ENCODE data around the gene IGFBPL1.

IGFBPL1 gene

GRCh38 chr9:38431116-38431515 is 6.9 kb upstream of the IGFBPL1 start:
- H3K27ac ChIP-seq (ENCODE audit: low read depth, low read length) = no peak overlapping the region
- H3K4me1 ChIP-seq (ENCODE audit: control insufficient read depth, insufficient read depth, low read length) = peaks cover 8% of the 10 kb centered on the region; the same call in 1 of the 2 replicates
- no peaks in the 10 kb centered on the region for H3K36me3 ChIP-seq (ENCODE audit: control insufficient read depth, insufficient read depth, low read length)
- peaks cover 21% of the 10 kb centered on the region; the same call in 1 of the 2 replicates for H3K27me3 ChIP-seq (ENCODE audit: control insufficient read depth, insufficient read depth, low read length)
- no peak overlapping the region for H3K9ac ChIP-seq (ENCODE audit: low read length)
- no peak overlapping the region for H3K4me3 ChIP-seq (ENCODE audit: low read depth, low read length)
- no peaks in the 10 kb centered on the region for H3K9me3 ChIP-seq (ENCODE audit: control insufficient read depth, insufficient read depth, low read depth, low read length)

DNA sequence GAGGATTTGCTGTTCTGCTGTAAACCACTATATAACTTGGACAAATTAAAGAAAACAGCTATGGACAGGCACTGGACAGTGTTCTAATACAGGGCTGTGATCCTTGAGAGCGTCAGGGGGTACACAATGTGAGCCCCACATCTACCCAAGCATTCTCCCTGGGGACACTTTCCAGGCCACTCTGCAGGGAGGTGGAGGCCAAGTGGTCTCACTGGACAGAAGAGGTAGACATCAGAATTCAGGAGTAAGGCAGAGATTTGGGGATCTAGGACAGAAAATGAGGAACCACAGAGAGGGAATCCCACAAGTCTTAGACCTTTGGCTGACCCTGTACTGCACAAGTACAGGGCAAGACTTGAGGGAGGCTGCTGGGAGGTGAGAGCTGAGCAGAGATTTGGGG is 3.8 kb upstream of the IGFBPL1 start:
- H3K27me3 ChIP-seq (ENCODE audit: control insufficient read depth, insufficient read depth, low read length) = peaks cover 48% of the 10 kb centered on the region
- no peak overlapping the region for H3K4me3 ChIP-seq (ENCODE audit: low read depth, low read length)
- H3K4me1 ChIP-seq (ENCODE audit: control insufficient read depth, insufficient read depth, low read length) = peaks cover 16% of the 10 kb centered on the region
- no peaks in the 10 kb centered on the region for H3K9me3 ChIP-seq (ENCODE audit: control insufficient read depth, insufficient read depth, low read depth, low read length)
- no peak overlapping the region for H3K9ac ChIP-seq (ENCODE audit: low read length)
- no peak overlapping the region for H3K27ac ChIP-seq (ENCODE audit: low read depth, low read length)
- no peaks in the 10 kb centered on the region for H3K36me3 ChIP-seq (ENCODE audit: control insufficient read depth, insufficient read depth, low read length)

- Histone ChIP-seq H3K27me3 (ENCODE audit: control insufficient read depth, insufficient read depth, low read length) (peaks cover 60% of the 10 kb centered on the region), H3K4me1 (ENCODE audit: control insufficient read depth, insufficient read depth, low read length) (peaks cover 32% of the 10 kb centered on the region), H3K27ac (ENCODE audit: low read depth, low read length) (no peak overlapping the region), H3K9me3 (ENCODE audit: control insufficient read depth, insufficient read depth, low read depth, low read length) (no peaks in the 10 kb centered on the region), H3K9ac (ENCODE audit: low read length) (no peak overlapping the region), H3K4me3 (ENCODE audit: low read depth, low read length) (peak overlapping the region; percentile 53; the same call in 1 of the 2 replicates), H3K36me3 (ENCODE audit: control insufficient read depth, insufficient read depth, low read length) (no peaks in the 10 kb centered on the region)
Measured at GRCh38 chr9:38424918-38425317, 664 bp upstream of the IGFBPL1 start.

- H3K9ac ChIP-seq (ENCODE audit: low read length) = peak overlapping the region; percentile 63
- peaks cover 60% of the 10 kb centered on the region for H3K27me3 ChIP-seq (ENCODE audit: control insufficient read depth, insufficient read depth, low read length)
- no peak overlapping the region for H3K27ac ChIP-seq (ENCODE audit: low read depth, low read length)
- H3K9me3 ChIP-seq (ENCODE audit: control insufficient read depth, insufficient read depth, low read depth, low read length) = no peaks in the 10 kb centered on the region
- no peaks in the 10 kb centered on the region for H3K36me3 ChIP-seq (ENCODE audit: control insufficient read depth, insufficient read depth, low read length)
- peaks cover 41% of the 10 kb centered on the region for H3K4me1 ChIP-seq (ENCODE audit: control insufficient read depth, insufficient read depth, low read length)
- H3K4me3 ChIP-seq (ENCODE audit: low read depth, low read length) = peak overlapping the region; percentile 53
Measured at GRCh38 chr9:38423273-38423972, 831 bp downstream of the IGFBPL1 start.

DNA sequence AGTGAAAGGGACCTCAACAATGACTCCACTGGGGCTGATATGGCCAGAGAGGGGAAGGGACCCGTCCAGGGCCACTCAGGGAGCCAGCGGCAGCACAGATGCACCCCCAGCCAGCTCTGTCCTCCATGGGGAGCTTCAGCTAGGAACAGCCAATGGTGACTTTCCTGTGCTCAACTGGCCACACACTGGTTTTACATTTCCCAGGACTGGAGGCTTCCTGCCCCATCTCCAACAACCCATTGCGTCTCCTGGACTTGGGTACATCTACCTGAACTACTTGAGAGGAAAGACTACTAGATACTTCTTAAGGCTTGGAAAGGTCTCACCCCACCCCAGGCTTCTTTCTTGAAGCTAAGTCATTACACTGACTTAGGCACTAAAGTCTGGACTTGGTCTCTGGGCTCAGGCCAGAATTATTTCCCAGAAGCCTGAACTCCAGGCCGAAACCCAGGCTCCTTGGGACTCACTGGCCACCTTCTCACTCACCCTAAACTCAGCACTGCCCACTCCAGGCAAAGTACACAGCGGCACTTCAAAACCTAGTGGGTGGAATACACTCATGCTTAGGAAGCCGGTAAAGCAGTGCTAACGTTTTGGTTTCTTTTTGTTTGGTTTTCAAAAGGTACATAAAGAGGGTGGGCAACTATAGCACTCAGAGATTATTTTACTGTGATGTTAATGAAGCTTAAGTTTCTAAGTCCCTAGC is 1.5 kb downstream of the IGFBPL1 start:
- H3K4me1 ChIP-seq (ENCODE audit: control insufficient read depth, insufficient read depth, low read length) = peaks cover 41% of the 10 kb centered on the region
- no peak overlapping the region for H3K4me3 ChIP-seq (ENCODE audit: low read depth, low read length)
- peaks cover 54% of the 10 kb centered on the region for H3K27me3 ChIP-seq (ENCODE audit: control insufficient read depth, insufficient read depth, low read length)

GRCh38 chr9:38421498-38422211 is 2.6 kb downstream of the IGFBPL1 start:
- Histone ChIP-seq H3K9me3 (ENCODE audit: control insufficient read depth, insufficient read depth, low read depth, low read length) (no peaks in the 10 kb centered on the region), H3K4me1 (ENCODE audit: control insufficient read depth, insufficient read depth, low read length) (peaks cover 33% of the 10 kb centered on the region), H3K27ac (ENCODE audit: low read depth, low read length) (no peak overlapping the region), H3K9ac (ENCODE audit: low read length) (no peak overlapping the region), H3K27me3 (ENCODE audit: control insufficient read depth, insufficient read depth, low read length) (peaks cover 44% of the 10 kb centered on the region), H3K36me3 (ENCODE audit: control insufficient read depth, insufficient read depth, low read length) (no peaks in the 10 kb centered on the region), H3K4me3 (ENCODE audit: low read depth, low read length) (no peak overlapping the region)

More for the DNA sequence above, 1.5 kb downstream of the IGFBPL1 start:
- H3K9me3 ChIP-seq (ENCODE audit: control insufficient read depth, insufficient read depth, low read depth, low read length) = no peaks in the 10 kb centered on the region
- no peak overlapping the region for H3K9ac ChIP-seq (ENCODE audit: low read length)
- H3K27ac ChIP-seq (ENCODE audit: low read depth, low read length) = no peak overlapping the region
- no peaks in the 10 kb centered on the region for H3K36me3 ChIP-seq (ENCODE audit: control insufficient read depth, insufficient read depth, low read length)

GRCh38 chr9:38419181-38419580 is 5.1 kb downstream of the IGFBPL1 start:
- H3K9ac ChIP-seq (ENCODE audit: low read length) = no peak overlapping the region

GRCh38 chr9:38418366-38418765 is 5.9 kb downstream of the IGFBPL1 start:
- H3K27me3 ChIP-seq (ENCODE audit: control insufficient read depth, insufficient read depth, low read length) = peaks cover 15% of the 10 kb centered on the region
- H3K4me1 ChIP-seq (ENCODE audit: control insufficient read depth, insufficient read depth, low read length) = peaks cover 28% of the 10 kb centered on the region
- no peak overlapping the region for H3K4me3 ChIP-seq (ENCODE audit: low read depth, low read length)
- H3K27ac ChIP-seq (ENCODE audit: low read depth, low read length) = no peak overlapping the region
- H3K36me3 ChIP-seq (ENCODE audit: control insufficient read depth, insufficient read depth, low read length) = no peaks in the 10 kb centered on the region
- no peaks in the 10 kb centered on the region for H3K9me3 ChIP-seq (ENCODE audit: control insufficient read depth, insufficient read depth, low read depth, low read length)
- H3K9ac ChIP-seq (ENCODE audit: low read length) = no peak overlapping the region

More at GRCh38 chr9:38419181-38419580, 5.1 kb downstream of the IGFBPL1 start:
- no peaks in the 10 kb centered on the region for H3K36me3 ChIP-seq (ENCODE audit: control insufficient read depth, insufficient read depth, low read length)
- peaks cover 33% of the 10 kb centered on the region for H3K4me1 ChIP-seq (ENCODE audit: control insufficient read depth, insufficient read depth, low read length)
- no peaks in the 10 kb centered on the region for H3K9me3 ChIP-seq (ENCODE audit: control insufficient read depth, insufficient read depth, low read depth, low read length)
- no peak overlapping the region for H3K4me3 ChIP-seq (ENCODE audit: low read depth, low read length)
- H3K27me3 ChIP-seq (ENCODE audit: control insufficient read depth, insufficient read depth, low read length) = peaks cover 21% of the 10 kb centered on the region
- no peak overlapping the region for H3K27ac ChIP-seq (ENCODE audit: low read depth, low read length)

- H3K4me1 ChIP-seq (ENCODE audit: control insufficient read depth, insufficient read depth, low read length) = peaks cover 21% of the 10 kb centered on the region
- H3K9me3 ChIP-seq (ENCODE audit: control insufficient read depth, insufficient read depth, low read depth, low read length) = no peaks in the 10 kb centered on the region
- no peak overlapping the region for H3K4me3 ChIP-seq (ENCODE audit: low read depth, low read length)
- H3K27me3 ChIP-seq (ENCODE audit: control insufficient read depth, insufficient read depth, low read length) = peaks cover 4% of the 10 kb centered on the region
- no peak overlapping the region for H3K9ac ChIP-seq (ENCODE audit: low read length)
- no peak overlapping the region for H3K27ac ChIP-seq (ENCODE audit: low read depth, low read length)
- no peaks in the 10 kb centered on the region for H3K36me3 ChIP-seq (ENCODE audit: control insufficient read depth, insufficient read depth, low read length)
Measured at GRCh38 chr9:38417003-38417945, 7.0 kb downstream of the IGFBPL1 start.

- no peak overlapping the region for H3K4me3 ChIP-seq (ENCODE audit: low read depth, low read length)
- H3K27ac ChIP-seq (ENCODE audit: low read depth, low read length) = no peak overlapping the region
- H3K27me3 ChIP-seq (ENCODE audit: control insufficient read depth, insufficient read depth, low read length) = no peaks in the 10 kb centered on the region
- H3K4me1 ChIP-seq (ENCODE audit: control insufficient read depth, insufficient read depth, low read length) = peaks cover 13% of the 10 kb centered on the region
- no peaks in the 10 kb centered on the region for H3K36me3 ChIP-seq (ENCODE audit: control insufficient read depth, insufficient read depth, low read length)
- H3K9ac ChIP-seq (ENCODE audit: low read length) = no peak overlapping the region
- H3K9me3 ChIP-seq (ENCODE audit: control insufficient read depth, insufficient read depth, low read depth, low read length) = no peaks in the 10 kb centered on the region
Measured at GRCh38 chr9:38416461-38416860, 7.8 kb downstream of the IGFBPL1 start.
